T-cell (primary cell): Measurements from ENCODE around the gene EIF1AD. TPM values are rescaled to one million over a fixed set of nuclear protein-coding genes. Genes with fewer than 3 reads are reported as not detected.

Experiments used
- ATAC-seq, 4 experiments: fragments of 200-7000 bp in 3 of 4; fragments of 150-1000 bp in 1 of 4; cut with Tn5 transposase; replicated peaks in 1 of 4; 1 replicate in 3 of 4; 2 replicates in 1 of 4; pipeline ENCODE4 v1.10.0; 2021; ENCODE audit warnings: moderate library complexity in 3 of 4, mild to moderate bottlenecking in 2 of 4, moderate number of reproducible peaks in 1 of 4
- CTCF ChIA-PET, 2 donors: fragments of 300-600 bp; sonication (Branson Sonifier 250); formaldehyde crosslinking; loops; one replicate each; lab custom pipeline; 2022; ENCODE audit warnings: antibody characterized with exemption in 2 of 2; lab: Charles Lee
- POLR2A ChIA-PET, 2 donors: fragments of 300-600 bp; sonication (Branson Sonifier 250); formaldehyde crosslinking; loops; one replicate each; lab custom pipeline; 2022; ENCODE audit warnings: antibody characterized with exemption in 2 of 2; lab: Charles Lee
- DNase-seq, 35 experiments: peaks; one replicate each; pipeline versions ENCODE4 v3.0.0 to v3.0.0-alpha.2; 2013 to 2023
- H3K27ac ChIP-seq: one replicate; pipeline ENCODE4 v1.5.1; 2013; ENCODE audit warnings: low read length
- H3K27me3 ChIP-seq, 2 experiments: replicated peaks in 1 of 2; 1 replicate in 1 of 2; 2 replicates in 1 of 2; pipeline versions ENCODE4 v1.6.1 to v1.7.0; 2013; ENCODE audit warnings: low read length in 1 of 2, mixed read lengths in 1 of 2; ENCODE audit not compliant: control insufficient read depth in 2 of 2, insufficient read depth in 2 of 2; ENCODE audit errors: extremely low read depth in 1 of 2
- H3K36me3 ChIP-seq, 2 donors: 1 replicate in 1 of 2; 2 replicates in 1 of 2; pipeline versions ENCODE4 v1.6.1 to v1.7.0; 2013; ENCODE audit warnings: low read length in 1 of 2; ENCODE audit not compliant: control insufficient read depth in 2 of 2, insufficient read depth in 1 of 2; ENCODE audit errors: extremely low read depth in 1 of 2
- H3K4me1 ChIP-seq, 2 experiments: 1 replicate in 1 of 2; 2 replicates in 1 of 2; pipeline versions ENCODE4 v1.6.1 to v1.7.0; 2013; ENCODE audit warnings: low read length in 2 of 2, mixed read lengths in 1 of 2; ENCODE audit not compliant: insufficient read depth in 2 of 2, control insufficient read depth in 1 of 2; ENCODE audit errors: extremely low read depth in 1 of 2
- H3K4me3 ChIP-seq, 2 donors: 1 replicate in 1 of 2; 2 replicates in 1 of 2; pipeline versions ENCODE4 v1.5.1 to v1.7.0; 2013; ENCODE audit warnings: mild to moderate bottlenecking in 2 of 2, low read length in 1 of 2, moderate library complexity in 1 of 2; ENCODE audit not compliant: control insufficient read depth in 1 of 2; ENCODE audit errors: extremely low read depth in 1 of 2
- H3K9me3 ChIP-seq: 2 replicates; pipeline ENCODE4 v1.7.0; 2013
- H3K27ac Mint-ChIP-seq, 2 donors: one replicate each; pipeline ENCODE4 v1.8.0; 2020 to 2021; ENCODE audit warnings: mild to moderate bottlenecking in 2 of 2, mixed read lengths in 2 of 2
- H3K27me3 Mint-ChIP-seq, 2 donors: one replicate each; pipeline ENCODE4 v1.8.0; 2021 to 2022; ENCODE audit warnings: mixed read lengths in 2 of 2
- H3K36me3 Mint-ChIP-seq: one replicate; pipeline ENCODE4 v1.8.0; 2021; ENCODE audit warnings: mixed read lengths
- H3K4me1 Mint-ChIP-seq, 3 donors: one replicate each; pipeline ENCODE4 v1.8.0; 2020 to 2022; ENCODE audit warnings: mixed read lengths in 3 of 3, mild to moderate bottlenecking in 1 of 3
- H3K4me3 Mint-ChIP-seq, 3 donors: one replicate each; pipeline ENCODE4 v1.8.0; 2020 to 2022; ENCODE audit warnings: mild to moderate bottlenecking in 3 of 3, mixed read lengths in 3 of 3, moderate library complexity in 3 of 3
- H3K9me3 Mint-ChIP-seq, 3 donors: one replicate each; pipeline ENCODE4 v1.8.0; 2020 to 2022; ENCODE audit warnings: mixed read lengths in 3 of 3
- WGBS: methylation state at CpG from one replicate; pipeline ENCODE4 v1.1.5; 2013; ENCODE audit warnings: missing lambda C conversion rate; ENCODE audit not compliant: insufficient coverage; 5-methylcytosine and 5-hydroxymethylcytosine counted together
- total RNA-seq, 35 experiments: library from RNA in 6 of 35; stranded (reverse) in 6 of 35; fragments of 120-200 nt in 1 of 35; gene quantifications; one replicate each; pipeline versions ENCODE4 v1.2.1 to v1.2.4 and lab custom pipeline; 2013 to 2026

Gene EIF1AD
- total RNA-seq, 5 donors from 2014 or later (not counting 1 experiment from before 2014, with no cell fraction given), result 50.7 to 114 (median 58.8) TPM

- Mint-ChIP-seq H3K36me3 (no peaks in the 10 kb centered on the region), H3K27me3 (peaks cover 4 to 16% of the 10 kb centered on the region in 2 donors), H3K27ac (no peak overlapping the region), H3K4me1 (peaks cover 0 to 9% (median 0%) of the 10 kb centered on the region in 3 donors), H3K9me3 (no peaks in the 10 kb centered on the region), H3K4me3 (no peak overlapping the region)
- no peak for ATAC-seq
- ChIA-PET POLR2A (no interaction called here), CTCF (interaction anchor here in 1 of 2 donors (1.0 kb wide), 1 partner anchor 49 kb away, joined by 3 read pairs; no protein-coding TSS in a partner anchor)
- Histone ChIP-seq H3K27ac (no peak overlapping the region), H3K4me3 (no peak overlapping the region), H3K9me3 (no peaks in the 10 kb centered on the region), H3K27me3 (peaks cover 2 to 33% of the 10 kb centered on the region in 2 experiments), H3K36me3 (no peaks in the 10 kb centered on the region), H3K4me1 (peaks cover 0 to 12% of the 10 kb centered on the region in 2 experiments)
- 88% methylated on average over 17 of the region's 18 CpGs for WGBS
- no peak for DNase-seq
Observed at GRCh38 chr11:66015936-66016792, 14.2 kb upstream of the EIF1AD start.

- Histone ChIP-seq H3K9me3 (no peaks in the 10 kb centered on the region), H3K27me3 (peaks cover 2 to 37% of the 10 kb centered on the region in 2 experiments), H3K36me3 (no peaks in the 10 kb centered on the region), H3K4me3 (no peak overlapping the region), H3K4me1 (peaks cover 0 to 10% of the 10 kb centered on the region in 2 experiments), H3K27ac (no peak overlapping the region)
- ChIA-PET POLR2A (no interaction called here), CTCF (interaction anchor here in 1 of 2 donors (0.6 kb wide), 1 partner anchor 684 kb away, joined by 4 read pairs; no protein-coding TSS in a partner anchor)
- WGBS, result 94% methylated on average over 3 of the region's 7 CpGs
- Mint-ChIP-seq H3K9me3 (no peaks in the 10 kb centered on the region), H3K36me3 (no peaks in the 10 kb centered on the region), H3K4me3 (no peak overlapping the region), H3K27me3 (peaks cover 4 to 17% of the 10 kb centered on the region in 2 donors), H3K27ac (no peak overlapping the region), H3K4me1 (peaks cover 0 to 5% (median 0%) of the 10 kb centered on the region in 3 donors)
- DNase-seq (no peak), ATAC-seq (no peak)
Observed at GRCh38 chr11:66015454-66015881, 13.5 kb upstream of the EIF1AD start.

- Histone ChIP-seq H3K36me3 (no peaks in the 10 kb centered on the region), H3K27ac (no peak overlapping the region), H3K4me3 (no peak overlapping the region), H3K27me3 (peaks cover 2 to 39% of the 10 kb centered on the region in 2 experiments), H3K4me1 (peaks cover 0 to 10% of the 10 kb centered on the region in 2 experiments), H3K9me3 (no peaks in the 10 kb centered on the region)
- WGBS, result 94% methylated on average over 5 of the region's 6 CpGs
- POLR2A ChIA-PET, result no interaction called here
- peaks cover 0 to 2% (median 0%) of the 10 kb centered on the region in 3 donors for H3K4me1 Mint-ChIP-seq
- H3K4me3 Mint-ChIP-seq, result no peak overlapping the region
- no peaks in the 10 kb centered on the region for H3K36me3 Mint-ChIP-seq
- ATAC-seq, result no peak
- peaks cover 4 to 21% of the 10 kb centered on the region in 2 donors for H3K27me3 Mint-ChIP-seq
- no peak overlapping the region for H3K27ac Mint-ChIP-seq
- H3K9me3 Mint-ChIP-seq, result no peaks in the 10 kb centered on the region
- CTCF ChIA-PET, result interaction anchor here in 1 of 2 donors (0.6 kb wide), 1 partner anchor 684 kb away, joined by 4 read pairs; no protein-coding TSS in a partner anchor
- DNase-seq, result no peak
Observed at GRCh38 chr11:66014804-66015453, 13.0 kb upstream of the EIF1AD start.

GRCh38 chr11:66013762-66014100, 11.8 kb upstream of the EIF1AD start:
- Mint-ChIP-seq H3K27me3 (peaks cover 4 to 21% of the 10 kb centered on the region in 2 donors), H3K4me3 (no peak overlapping the region), H3K9me3 (no peaks in the 10 kb centered on the region), H3K4me1 (peaks cover 0 to 2% (median 0%) of the 10 kb centered on the region in 3 donors), H3K27ac (no peak overlapping the region), H3K36me3 (no peaks in the 10 kb centered on the region)
- ATAC-seq (no peak), DNase-seq (no peak)
- ChIA-PET CTCF (interaction anchor here in 1 of 2 donors (0.5 kb wide), 1 partner anchor 24 kb away, joined by 3 read pairs; no protein-coding TSS in a partner anchor), POLR2A (interaction anchor here in 1 of 2 donors (0.9 kb wide), 1 partner anchor 39 kb away, joined by 3 read pairs; no protein-coding TSS in a partner anchor)
- Histone ChIP-seq H3K27ac (no peak overlapping the region), H3K4me3 (no peak overlapping the region), H3K36me3 (no peaks in the 10 kb centered on the region), H3K4me1 (peaks cover 0 to 10% of the 10 kb centered on the region in 2 experiments), H3K27me3 (peaks cover 2 to 39% of the 10 kb centered on the region in 2 experiments), H3K9me3 (no peaks in the 10 kb centered on the region)
- 78% methylated on average over 7 of the region's 7 CpGs for WGBS

- H3K27ac Mint-ChIP-seq, result no peak overlapping the region
- POLR2A ChIA-PET, result interaction anchor here in 1 of 2 donors (0.9 kb wide), 1 partner anchor 40 kb away, joined by 3 read pairs; no protein-coding TSS in a partner anchor
Observed at GRCh38 chr11:66012946-66013761, 11.2 kb upstream of the EIF1AD start.

More at GRCh38 chr11:66012946-66013761, 11.2 kb upstream of the EIF1AD start:
- ATAC-seq, result no peak
- 42% methylated on average over 9 of the region's 12 CpGs for WGBS
- peak in 1 of 35 experiments; percentile 14 for DNase-seq
- Mint-ChIP-seq H3K27me3 (peaks cover 4 to 21% of the 10 kb centered on the region in 2 donors), H3K4me1 (peaks cover 0 to 2% (median 0%) of the 10 kb centered on the region in 3 donors), H3K4me3 (no peak overlapping the region), H3K36me3 (no peaks in the 10 kb centered on the region), H3K9me3 (no peaks in the 10 kb centered on the region)
- Histone ChIP-seq H3K27me3 (peaks cover 2 to 39% of the 10 kb centered on the region in 2 experiments), H3K36me3 (no peaks in the 10 kb centered on the region), H3K9me3 (no peaks in the 10 kb centered on the region), H3K27ac (no peak overlapping the region), H3K4me3 (no peak overlapping the region), H3K4me1 (peaks cover 0 to 10% of the 10 kb centered on the region in 2 experiments)
- CTCF ChIA-PET, result interaction anchor here in 1 of 2 donors (0.5 kb wide), 1 partner anchor 25 kb away, joined by 3 read pairs; no protein-coding TSS in a partner anchor
